CD4-positive, alpha-beta T cell treated with Interleukin-4 for 1 hour (primary cell): Measurements from ENCODE around the gene IPO5.

Experiments
- DNase-seq, 2 donors: peaks; one replicate each; pipeline ENCODE4 v3.0.0-alpha.2; 2020 to 2022

IPO5 gene

DNA sequence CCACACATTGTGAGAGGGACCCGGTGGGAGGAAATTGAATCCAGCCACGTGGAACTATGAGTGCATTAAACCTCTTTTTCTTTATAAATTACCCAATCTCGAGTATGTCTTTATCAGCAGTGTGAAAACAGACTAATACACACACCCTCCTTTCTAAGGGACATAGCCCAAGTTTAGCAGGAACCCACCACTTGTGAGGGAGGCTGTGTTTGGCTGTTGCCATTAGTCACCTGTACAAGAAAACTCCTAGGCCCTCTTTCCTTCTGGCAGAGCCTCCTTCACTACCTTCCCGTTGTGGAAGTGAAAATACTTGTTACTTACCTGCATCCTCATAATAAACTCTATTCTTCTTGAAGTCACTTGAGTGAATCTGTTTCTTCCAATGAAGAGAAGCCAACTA lies 113.2 kb downstream of the IPO5 start:
- DNase-seq = no peak

DNA sequence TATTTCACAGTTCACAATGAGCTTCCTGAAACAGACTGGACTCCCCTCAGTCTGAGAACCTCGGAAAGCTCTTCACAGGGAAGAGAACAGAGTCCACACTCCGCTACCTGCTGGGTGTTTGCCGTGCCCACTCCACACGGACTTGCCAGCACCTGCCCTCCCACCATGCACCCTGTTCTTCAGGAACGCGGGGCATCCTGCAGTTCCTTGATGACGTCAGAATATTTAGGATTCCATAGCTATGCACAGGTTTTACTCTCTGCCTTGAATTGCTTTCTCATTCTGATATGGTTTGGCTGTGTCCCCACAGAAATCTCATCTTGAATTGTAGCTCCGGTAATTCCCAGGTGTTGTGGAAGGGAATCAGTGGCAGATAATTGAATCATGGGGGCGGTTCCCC lies 115.0 kb downstream of the IPO5 start:
- DNase-seq = no peak

DNA sequence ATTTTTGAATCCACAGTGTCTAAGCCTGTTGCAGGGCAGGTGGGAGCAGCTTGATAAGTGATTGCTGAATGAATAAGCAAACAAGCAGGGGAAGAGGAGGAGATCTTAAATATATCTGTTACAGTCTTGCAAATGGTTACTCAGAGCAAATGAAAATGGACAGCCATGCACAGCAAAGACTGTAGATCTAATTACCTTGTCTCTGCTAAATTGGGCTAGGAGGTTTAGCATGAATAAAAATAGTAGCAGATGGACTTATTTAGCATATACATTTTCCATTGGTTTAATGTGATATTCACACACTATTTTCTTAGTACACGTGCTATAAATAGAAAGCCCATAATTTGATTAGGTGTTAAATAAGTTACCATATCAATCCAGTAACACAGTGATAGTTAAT lies 116.5 kb downstream of the IPO5 start:
- DNase-seq = no peak

DNA sequence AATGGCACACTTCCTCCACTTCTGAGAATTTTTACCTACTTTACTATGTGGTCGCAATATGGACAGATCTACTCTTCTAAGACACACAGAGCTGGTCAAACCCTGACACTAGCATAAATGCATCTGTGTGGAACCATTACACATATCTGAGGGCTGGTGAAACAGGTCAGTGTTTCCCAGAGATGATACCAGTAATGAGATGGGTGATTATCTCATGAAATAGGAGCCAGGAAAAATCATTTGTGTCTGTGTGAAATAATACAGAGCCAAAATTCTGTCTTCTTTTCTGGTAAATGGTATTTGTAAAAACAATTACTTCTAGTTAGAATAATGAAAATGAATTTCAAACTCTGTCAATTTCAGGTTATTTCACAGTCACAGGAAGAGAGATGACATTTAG lies 117.8 kb downstream of the IPO5 start:
- DNase-seq = no peak

DNA sequence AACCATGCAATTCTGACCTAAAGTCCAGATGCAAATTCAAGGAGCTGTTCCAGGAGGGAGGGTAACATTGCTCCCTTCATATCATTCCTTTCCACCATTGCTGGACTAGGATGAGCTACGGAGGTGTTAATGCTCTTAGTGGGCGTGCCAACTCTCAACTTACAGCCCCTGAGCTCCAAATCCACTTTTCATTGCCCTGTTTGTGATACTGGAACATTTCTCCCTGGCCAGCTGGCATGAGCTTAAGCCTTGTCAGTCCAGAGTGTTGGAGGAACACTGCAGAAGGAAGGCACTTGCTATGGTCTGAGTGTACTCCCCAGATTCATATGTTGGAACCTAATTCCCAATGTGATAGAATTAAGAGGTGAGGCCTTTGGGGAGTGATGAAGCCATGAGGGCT lies 119.0 kb downstream of the IPO5 start:
- no peak for DNase-seq
